ENCODE data around the gene PDK3. TPM values are rescaled to one million over a fixed set of nuclear protein-coding genes. Genes with fewer than 3 reads are reported as not detected.

PDK3 gene
- total RNA-seq, 2 experiments from 2014 or later = 22.6 to 35.1 TPM

DNA sequence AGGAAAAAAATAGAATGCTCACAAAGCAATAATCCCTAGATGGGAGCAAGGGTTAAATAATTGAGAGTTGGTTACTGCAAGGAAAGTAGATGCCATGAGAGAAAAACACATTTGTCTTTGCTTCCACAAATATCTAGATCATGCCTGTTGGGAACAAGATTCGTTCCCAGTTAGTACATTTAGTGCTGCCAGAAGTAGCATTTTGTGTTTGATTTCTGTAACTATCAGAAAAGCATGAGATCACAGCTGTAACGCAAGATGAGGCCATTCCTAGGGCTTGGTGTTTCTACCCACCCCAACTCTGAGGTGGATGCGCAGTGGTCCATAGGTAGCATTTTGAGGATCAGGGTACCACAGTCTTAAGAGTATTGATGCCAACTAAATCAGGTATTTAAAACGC is 20.4 kb upstream of the PDK3 start:
- no TSS peak for BruUV-seq (replicated peaks)
- no peak overlapping the region for H3K4me2 ChIP-seq (ENCODE audit: low read length)

DNA sequence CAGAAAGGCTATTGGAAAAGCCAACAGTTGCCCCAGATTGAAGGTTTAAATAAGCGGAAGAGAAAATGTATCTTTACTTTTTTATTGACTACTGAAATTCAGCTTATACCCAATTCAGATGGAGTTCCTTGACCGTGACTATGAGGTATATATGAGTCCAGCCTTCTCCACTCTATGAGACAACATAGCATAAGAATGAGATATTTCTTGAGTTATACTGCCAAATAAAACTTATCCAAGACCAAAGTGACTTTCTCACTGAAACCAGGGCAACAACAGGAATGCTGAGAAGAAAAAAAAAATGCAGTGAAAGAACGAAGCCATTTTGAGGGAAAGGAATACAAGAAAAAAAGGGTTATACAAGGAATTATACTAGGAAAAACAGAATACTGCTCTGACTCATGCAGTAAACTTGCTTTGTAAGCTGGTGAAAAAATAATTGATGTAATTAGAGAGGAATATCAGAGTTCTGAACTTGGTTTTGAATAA is 16.3 kb upstream of the PDK3 start:
- no TSS peak for BruUV-seq (replicated peaks)

More for the DNA sequence above, 20.4 kb upstream of the PDK3 start:
- no peaks in the 10 kb centered on the region for H3K79me2 ChIP-seq (ENCODE audit: insufficient read depth, low read depth, low read length)
- TF ChIP-seq CTCF (conservative IDR thresholded peaks at IDR 0.05; ENCODE audit: low read length) (no peak), EZH2phosphoT487 (IDR thresholded peaks at IDR 0.05; ENCODE audit: borderline replicate concordance, low read depth, low read length) (no peak)
- DNase-seq (ENCODE audit: low spot score) = no peak
- H3K9me2 ChIP-seq (ENCODE audit: insufficient read depth, low read length) = no peaks in the 10 kb centered on the region
- H2AFZ ChIP-seq (ENCODE audit: low read length) = no peak overlapping the region
- no peaks in the 10 kb centered on the region for H3K9me3 ChIP-seq (ENCODE audit: low read length)
- no peaks in the 10 kb centered on the region for H3K36me3 ChIP-seq (ENCODE audit: insufficient read depth, low read length)
- no peak overlapping the region for H3K4me3 ChIP-seq (ENCODE audit: low read depth, low read length, poor library complexity, severe bottlenecking)
- no peaks in the 10 kb centered on the region for H3K4me1 ChIP-seq (ENCODE audit: insufficient read depth, low read length, poor library complexity, severe bottlenecking)
- no peaks in the 10 kb centered on the region for H4K20me1 ChIP-seq (ENCODE audit: insufficient read depth, low read length)
- POLR2A ChIA-PET = no interaction called here
- CTCF ChIA-PET (ENCODE audit: unreplicated experiment) = no interaction called here
- no peak overlapping the region for H3K27ac ChIP-seq (ENCODE audit: low read depth, low read length, poor library complexity, severe bottlenecking)
- intact Hi-C loops (cut with micrococcal nuclease; ENCODE audit: unreplicated experiment) = no loop called here

More for the DNA sequence above, 16.3 kb upstream of the PDK3 start:
- Histone ChIP-seq H3K9me2 (ENCODE audit: insufficient read depth, low read length) (no peaks in the 10 kb centered on the region), H3K79me2 (ENCODE audit: insufficient read depth, low read depth, low read length) (no peaks in the 10 kb centered on the region), H3K4me2 (ENCODE audit: low read length) (no peak overlapping the region), H3K4me3 (ENCODE audit: low read depth, low read length, poor library complexity, severe bottlenecking) (no peak overlapping the region), H4K20me1 (ENCODE audit: insufficient read depth, low read length) (no peaks in the 10 kb centered on the region), H2AFZ (ENCODE audit: low read length) (no peak overlapping the region), H3K36me3 (ENCODE audit: insufficient read depth, low read length) (no peaks in the 10 kb centered on the region), H3K4me1 (ENCODE audit: insufficient read depth, low read length, poor library complexity, severe bottlenecking) (no peaks in the 10 kb centered on the region), H3K9me3 (ENCODE audit: low read length) (no peaks in the 10 kb centered on the region), H3K27ac (ENCODE audit: low read depth, low read length, poor library complexity, severe bottlenecking) (no peak overlapping the region)
- DNase-seq (ENCODE audit: low spot score) = no peak
- intact Hi-C loops (cut with micrococcal nuclease; ENCODE audit: unreplicated experiment) = no loop called here
- ChIA-PET POLR2A (interaction anchor here (0.6 to 1.0 kb wide), 2 partner anchors 12 to 661 kb away, joined by 3 to 5 read pairs; no protein-coding TSS in a partner anchor), CTCF (ENCODE audit: unreplicated experiment) (no interaction called here)
- no peak for TF ChIP-seq EZH2phosphoT487 (IDR thresholded peaks at IDR 0.05; ENCODE audit: borderline replicate concordance, low read depth, low read length)
- no peak for TF ChIP-seq CTCF (conservative IDR thresholded peaks at IDR 0.05; ENCODE audit: low read length)
